Measurements from ENCODE around the gene SORCS2.

- no peak for TF ChIP-seq EZH2phosphoT487 (IDR thresholded peaks at IDR 0.05; ENCODE audit: insufficient read depth, low read depth)
- TF ChIP-seq EZH2 (IDR thresholded peaks at IDR 0.05; ENCODE audit: insufficient read depth, poor library complexity, severe bottlenecking), result no peak
These were observed 235.5 kb downstream of the SORCS2 start for GRCh38 chr4:7427831-7428260.

Measured in GM23248 (cell line).